Tibial artery (tissue), 4 donors: ENCODE results near the gene CHD9.

Experiments
- DNase-seq, 2 donors: peaks; one replicate each; pipeline ENCODE4 v3.0.0-alpha.2; 2019
- H3K27ac ChIP-seq, 2 donors: fragments of 200-600 bp; sonication (generic) in 1 of 2; 1 replicate in 1 of 2; 2 replicates in 1 of 2; pipeline ENCODE4 v1.5.1; 2018 to 2019; ENCODE audit warnings: mild to moderate bottlenecking in 1 of 2
- H3K27me3 ChIP-seq, 2 donors: fragments of 200-600 bp; sonication (generic) in 1 of 2; one replicate each; pipeline versions ENCODE4 v1.5.1 to v1.6.0; 2016 to 2019
- H3K36me3 ChIP-seq, 3 donors: fragments of 200-600 bp; sonication (generic) in 2 of 3; one replicate each; pipeline ENCODE4 v1.5.1; 2016 to 2019; ENCODE audit warnings: mild to moderate bottlenecking in 2 of 3
- H3K4me1 ChIP-seq, 4 donors: fragments of 200-600 bp; sonication (generic) in 2 of 4; 1 replicate in 3 of 4; 2 replicates in 1 of 4; pipeline ENCODE4 v1.5.1; 2016 to 2019
- H3K4me3 ChIP-seq, 2 donors: fragments of 200-600 bp; sonication (generic) in 1 of 2; 1 replicate in 1 of 2; 2 replicates in 1 of 2; pipeline ENCODE4 v1.5.1; 2018 to 2019; ENCODE audit warnings: mild to moderate bottlenecking in 2 of 2
- H3K9me3 ChIP-seq, 3 donors: fragments of 200-600 bp; sonication (generic) in 1 of 3; one replicate each; pipeline ENCODE4 v1.5.1; 2016 to 2019
- CTCF ChIP-seq, 2 experiments: fragments of 200-600 bp in 1 of 2; fragments of 450-650 bp in 1 of 2; IDR thresholded peaks; one replicate each; pipeline ENCODE4 v1.5.1; 2017 to 2019; ENCODE audit warnings: antibody characterized with exemption in 2 of 2, mild to moderate bottlenecking in 1 of 2, moderate library complexity in 1 of 2
- intact Hi-C: fragments of 100-400 bp; cut with DNase I; formaldehyde crosslinking; loops from one replicate; pipeline ENCODE4 v1.15.0; 2023; ENCODE audit warnings: low total_unique reads

CHD9 gene

GRCh38 chr16:53092284-53092683 lies 37.5 kb downstream of the CHD9 start:
- no peaks in the 10 kb centered on the region for H3K9me3 ChIP-seq
- no peak for TF ChIP-seq CTCF (IDR thresholded peaks at IDR 0.05)
- peaks cover 0 to 62% (median 51%) of the 10 kb centered on the region in 4 donors for H3K4me1 ChIP-seq
- H3K27me3 ChIP-seq, result no peaks in the 10 kb centered on the region
- no peak overlapping the region for H3K4me3 ChIP-seq
- H3K36me3 ChIP-seq, result no peaks in the 10 kb centered on the region
- no peak for DNase-seq
- intact Hi-C loops, result no loop called here
- peak overlapping the region; percentile 78 to 86 for H3K27ac ChIP-seq

- no peaks in the 10 kb centered on the region for H3K36me3 ChIP-seq
- H3K9me3 ChIP-seq, result no peaks in the 10 kb centered on the region
- no peaks in the 10 kb centered on the region for H3K27me3 ChIP-seq
- TF ChIP-seq CTCF (IDR thresholded peaks at IDR 0.05), result no peak
- H3K27ac ChIP-seq, result peak overlapping the region in 1 of 2 donors; percentile 26
- H3K4me1 ChIP-seq, result peaks cover 0 to 70% (median 60%) of the 10 kb centered on the region in 4 donors
- no peak overlapping the region for H3K4me3 ChIP-seq
- intact Hi-C loops, result no loop called here
- DNase-seq, result no peak
Measured at GRCh38 chr16:53093162-53093744, 38.5 kb downstream of the CHD9 start.

- no peak overlapping the region for H3K4me3 ChIP-seq
- no peaks in the 10 kb centered on the region for H3K36me3 ChIP-seq
- intact Hi-C loops, result no loop called here
- H3K27me3 ChIP-seq, result no peaks in the 10 kb centered on the region
- no peak for TF ChIP-seq CTCF (IDR thresholded peaks at IDR 0.05)
- H3K27ac ChIP-seq, result peak overlapping the region in 1 of 2 donors; percentile 26
- H3K4me1 ChIP-seq, result peaks cover 0 to 71% (median 66%) of the 10 kb centered on the region in 4 donors
- DNase-seq, result peak; percentile 57 to 72
- H3K9me3 ChIP-seq, result no peaks in the 10 kb centered on the region
Measured at GRCh38 chr16:53094013-53094630, 39.3 kb downstream of the CHD9 start.

GRCh38 chr16:53097190-53097589 lies 42.4 kb downstream of the CHD9 start:
- no peak overlapping the region for H3K4me3 ChIP-seq
- intact Hi-C loops, result no loop called here
- TF ChIP-seq CTCF (IDR thresholded peaks at IDR 0.05), result no peak
- H3K36me3 ChIP-seq, result no peaks in the 10 kb centered on the region
- no peak overlapping the region for H3K27ac ChIP-seq
- H3K9me3 ChIP-seq, result no peaks in the 10 kb centered on the region
- DNase-seq, result no peak
- H3K27me3 ChIP-seq, result no peaks in the 10 kb centered on the region
- peaks cover 0 to 69% (median 59%) of the 10 kb centered on the region in 4 donors for H3K4me1 ChIP-seq

GRCh38 chr16:53098526-53099317 lies 43.9 kb downstream of the CHD9 start:
- Histone ChIP-seq H3K4me3 (peak overlapping the region; percentile 47 to 56), H3K27me3 (no peaks in the 10 kb centered on the region), H3K36me3 (no peaks in the 10 kb centered on the region), H3K27ac (peak overlapping the region; percentile 87 to 91), H3K9me3 (no peaks in the 10 kb centered on the region), H3K4me1 (peaks cover 0 to 56% (median 46%) of the 10 kb centered on the region in 4 donors)
- no peak for TF ChIP-seq CTCF (IDR thresholded peaks at IDR 0.05)
- peak; percentile 92 to 96 for DNase-seq
- intact Hi-C loops, result no loop called here
